Measurements from ENCODE around the gene EFEMP2.

Gene EFEMP2

GRCh38 chr11:65912845-65913244 lies 40.2 kb upstream of the EFEMP2 start:
- DNase-seq (ENCODE audit: low read depth) = no peak
- no peak for TF ChIP-seq CTCF (conservative IDR thresholded peaks at IDR 0.05; ENCODE audit: low read depth, low read length)
- no peak overlapping the region for H3K4me3 ChIP-seq (ENCODE audit: low read length)

- peak; percentile 28 for TF ChIP-seq CTCF (conservative IDR thresholded peaks at IDR 0.05; ENCODE audit: low read depth, low read length)
- no peak for DNase-seq (ENCODE audit: low read depth)
- H3K4me3 ChIP-seq (ENCODE audit: low read length) = no peak overlapping the region
Observed at GRCh38 chr11:65911682-65912568, 39.3 kb upstream of the EFEMP2 start.

- no peak overlapping the region for H3K4me3 ChIP-seq (ENCODE audit: low read length)
- no peak for DNase-seq (ENCODE audit: low read depth)
- no peak for TF ChIP-seq CTCF (conservative IDR thresholded peaks at IDR 0.05; ENCODE audit: low read depth, low read length)
Observed at GRCh38 chr11:65907878-65908277, 35.3 kb upstream of the EFEMP2 start.

GRCh38 chr11:65906602-65907001 lies 34.0 kb upstream of the EFEMP2 start:
- no peak overlapping the region for H3K4me3 ChIP-seq (ENCODE audit: low read length)
- no peak for DNase-seq (ENCODE audit: low read depth)
- TF ChIP-seq CTCF (conservative IDR thresholded peaks at IDR 0.05; ENCODE audit: low read depth, low read length) = no peak

- TF ChIP-seq CTCF (conservative IDR thresholded peaks at IDR 0.05; ENCODE audit: low read depth, low read length) = no peak
- no peak overlapping the region for H3K4me3 ChIP-seq (ENCODE audit: low read length)
- DNase-seq (ENCODE audit: low read depth) = no peak
Observed at GRCh38 chr11:65903715-65904114, 31.1 kb upstream of the EFEMP2 start.

GRCh38 chr11:65903068-65903481 lies 30.5 kb upstream of the EFEMP2 start:
- DNase-seq (ENCODE audit: low read depth) = no peak
- TF ChIP-seq CTCF (conservative IDR thresholded peaks at IDR 0.05; ENCODE audit: low read depth, low read length) = no peak
- no peak overlapping the region for H3K4me3 ChIP-seq (ENCODE audit: low read length)

GRCh38 chr11:65900899-65901180 lies 28.2 kb upstream of the EFEMP2 start:
- no peak for DNase-seq (ENCODE audit: low read depth)
- peak overlapping the region; percentile 88 for H3K4me3 ChIP-seq (ENCODE audit: low read length)
- no peak for TF ChIP-seq CTCF (conservative IDR thresholded peaks at IDR 0.05; ENCODE audit: low read depth, low read length)

Data from retinal pigment epithelial cell (primary cell).